ENCODE data around the gene CRISPLD2.
A peak's percentile ranks its signal among the peaks of the same experiment; 100 is the strongest.

- TF ChIP-seq, protein P1, sequence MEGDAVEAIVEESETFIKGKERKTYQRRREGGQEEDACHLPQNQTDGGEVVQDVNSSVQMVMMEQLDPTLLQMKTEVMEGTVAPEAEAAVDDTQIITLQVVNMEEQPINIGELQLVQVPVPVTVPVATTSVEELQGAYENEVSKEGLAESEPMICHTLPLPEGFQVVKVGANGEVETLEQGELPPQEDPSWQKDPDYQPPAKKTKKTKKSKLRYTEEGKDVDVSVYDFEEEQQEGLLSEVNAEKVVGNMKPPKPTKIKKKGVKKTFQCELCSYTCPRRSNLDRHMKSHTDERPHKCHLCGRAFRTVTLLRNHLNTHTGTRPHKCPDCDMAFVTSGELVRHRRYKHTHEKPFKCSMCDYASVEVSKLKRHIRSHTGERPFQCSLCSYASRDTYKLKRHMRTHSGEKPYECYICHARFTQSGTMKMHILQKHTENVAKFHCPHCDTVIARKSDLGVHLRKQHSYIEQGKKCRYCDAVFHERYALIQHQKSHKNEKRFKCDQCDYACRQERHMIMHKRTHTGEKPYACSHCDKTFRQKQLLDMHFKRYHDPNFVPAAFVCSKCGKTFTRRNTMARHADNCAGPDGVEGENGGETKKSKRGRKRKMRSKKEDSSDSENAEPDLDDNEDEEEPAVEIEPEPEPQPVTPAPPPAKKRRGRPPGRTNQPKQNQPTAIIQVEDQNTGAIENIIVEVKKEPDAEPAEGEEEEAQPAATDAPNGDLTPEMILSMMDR (IDR thresholded peaks at IDR 0.05), result no peak
- peak; percentile 25 for TF ChIP-seq POLR2AphosphoS5 (IDR thresholded peaks at IDR 0.05)
Measured at GRCh38 chr16:84791088-84791487, 28.7 kb upstream of the CRISPLD2 start.
